DND-41 (cell line): ENCODE measurements around the gene ABHD16A.

Experiments used
- EZH2 ChIP-seq: IDR thresholded peaks from 3 replicates; pipeline ENCODE4 v1.6.1; 2012; ENCODE audit warnings: borderline replicate concordance, low read depth, mild to moderate bottlenecking, moderate library complexity, low read length, inconsistent platforms; ENCODE audit not compliant: severe bottlenecking
- TF ChIP-seq, protein P1 (sequence below): IDR thresholded peaks from 2 replicates; pipeline ENCODE4 v1.5.1; 2012; ENCODE audit warnings: borderline replicate concordance, low read length, moderate library complexity, mild to moderate bottlenecking; ENCODE audit not compliant: poor library complexity, severe bottlenecking; ENCODE audit errors: extremely low read depth

DNA sequence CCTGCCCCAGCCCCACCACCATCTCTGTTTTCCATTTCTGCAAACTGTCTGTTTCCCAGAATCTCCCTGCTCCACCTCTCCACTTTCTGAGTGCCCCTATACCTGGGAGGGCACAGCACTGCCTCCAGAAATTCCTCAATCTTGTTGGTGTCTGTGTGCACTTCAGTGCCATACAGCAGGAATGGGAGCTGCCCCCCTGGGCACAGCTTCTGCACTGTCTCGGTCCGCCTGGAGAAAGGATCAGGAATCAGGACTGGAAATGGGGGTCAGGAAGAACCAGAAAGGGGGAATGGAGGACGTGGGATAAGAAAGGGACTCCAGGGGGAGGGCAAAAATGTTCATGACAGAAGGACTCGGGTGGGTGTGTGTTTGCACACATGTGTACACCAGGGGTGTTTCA lies 30.6 kb upstream of the ABHD16A start:
- TF ChIP-seq, protein P1, sequence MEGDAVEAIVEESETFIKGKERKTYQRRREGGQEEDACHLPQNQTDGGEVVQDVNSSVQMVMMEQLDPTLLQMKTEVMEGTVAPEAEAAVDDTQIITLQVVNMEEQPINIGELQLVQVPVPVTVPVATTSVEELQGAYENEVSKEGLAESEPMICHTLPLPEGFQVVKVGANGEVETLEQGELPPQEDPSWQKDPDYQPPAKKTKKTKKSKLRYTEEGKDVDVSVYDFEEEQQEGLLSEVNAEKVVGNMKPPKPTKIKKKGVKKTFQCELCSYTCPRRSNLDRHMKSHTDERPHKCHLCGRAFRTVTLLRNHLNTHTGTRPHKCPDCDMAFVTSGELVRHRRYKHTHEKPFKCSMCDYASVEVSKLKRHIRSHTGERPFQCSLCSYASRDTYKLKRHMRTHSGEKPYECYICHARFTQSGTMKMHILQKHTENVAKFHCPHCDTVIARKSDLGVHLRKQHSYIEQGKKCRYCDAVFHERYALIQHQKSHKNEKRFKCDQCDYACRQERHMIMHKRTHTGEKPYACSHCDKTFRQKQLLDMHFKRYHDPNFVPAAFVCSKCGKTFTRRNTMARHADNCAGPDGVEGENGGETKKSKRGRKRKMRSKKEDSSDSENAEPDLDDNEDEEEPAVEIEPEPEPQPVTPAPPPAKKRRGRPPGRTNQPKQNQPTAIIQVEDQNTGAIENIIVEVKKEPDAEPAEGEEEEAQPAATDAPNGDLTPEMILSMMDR: no peak
- no peak for TF ChIP-seq EZH2
